ENCODE results near the gene PTPRT. TPM values are rescaled to one million over a fixed set of nuclear protein-coding genes. Genes with fewer than 3 reads are reported as not detected.

PTPRT gene
- total and polyA plus RNA-seq, 10 of the 15 experiments (the other 5 are each of a cell fraction or from before 2014, with no cell fraction given), result not detected

- in situ Hi-C loops (cut with MboI) (no loop called here), intact Hi-C loops (cut with micrococcal nuclease; ENCODE audit: unreplicated experiment) (no loop called here)
- H3K4me1 ChIP-seq (ENCODE audit: control insufficient read depth, insufficient read depth, low read length), result no peaks in the 10 kb centered on the region
- H3K9me3 ChIP-seq (replicated peaks; ENCODE audit: control insufficient read depth, insufficient read depth, low read length), result no peaks in the 10 kb centered on the region
- H3K27ac ChIP-seq (ENCODE audit: control insufficient read depth, insufficient read depth), result no peak overlapping the region
- RAD21 ChIA-PET (ENCODE audit: unreplicated experiment), result no interaction called here
- H3K4me2 ChIP-seq (ENCODE audit: control insufficient read depth, insufficient read depth), result no peak overlapping the region
- no peak for FAIRE-seq
- SMC1A ChIA-PET (ENCODE audit: uncharacterized antibody, unreplicated experiment), result no interaction called here
- CTCF ChIA-PET, result interaction anchor here (0.6 kb wide), 1 partner anchor 614 kb away, joined by 5 read pairs; no protein-coding TSS in a partner anchor
- no peak for ATAC-seq
- no peaks in the 10 kb centered on the region; a peak in 2 of 4 replicates for H3K27me3 ChIP-seq (replicated peaks in 1 of 2; ENCODE audit: control insufficient read depth in 2 of 2, insufficient read depth in 2 of 2, low read length in 1 of 2)
- no peak overlapping the region for H3K9ac ChIP-seq (ENCODE audit: control insufficient read depth, insufficient read depth, low read length)
- TF ChIP-seq ZNF207 (IDR thresholded peaks at IDR 0.05; ENCODE audit: borderline replicate concordance), result no peak
- TF ChIP-seq TBL1XR1 (IDR thresholded peaks at IDR 0.05; ENCODE audit: low read depth, low read length), result no peak
- no peak for TF ChIP-seq BCL11A (IDR thresholded peaks at IDR 0.05; ENCODE audit: low read depth, low read length)
- TF ChIP-seq E4F1 (IDR thresholded peaks at IDR 0.05; ENCODE audit: borderline replicate concordance, partially characterized antibody), result no peak
- no peak for TF ChIP-seq CEBPB (IDR thresholded peaks at IDR 0.05; ENCODE audit: borderline replicate concordance in 1 of 2, low read depth in 2 of 2, low read length in 2 of 2)
- no peak for TF ChIP-seq RAD51 (IDR thresholded peaks at IDR 0.05)
- TF ChIP-seq IRF4 (IDR thresholded peaks at IDR 0.05; ENCODE audit: low read depth, low read length), result no peak
- TF ChIP-seq SRF (IDR thresholded peaks at IDR 0.05; ENCODE audit: low read depth in 2 of 2, low read length in 2 of 2), result no peak
- no peak for TF ChIP-seq ZNF217 (IDR thresholded peaks at IDR 0.05)
- no peak for TF ChIP-seq POU2F2 (IDR thresholded peaks at IDR 0.05; ENCODE audit: borderline replicate concordance, low read depth, low read length)
- no peak for TF ChIP-seq SMC3 (IDR thresholded peaks at IDR 0.05; ENCODE audit: borderline replicate concordance, low read length)
- TF ChIP-seq PML (IDR thresholded peaks at IDR 0.05; ENCODE audit: low read length), result no peak
- H4K20me1 ChIP-seq (ENCODE audit: control insufficient read depth, insufficient read depth), result no peaks in the 10 kb centered on the region
- H3K36me3 ChIP-seq (ENCODE audit: control insufficient read depth in 2 of 2, insufficient read depth in 2 of 2, low read length in 1 of 2), result no peaks in the 10 kb centered on the region
- POLR2A ChIA-PET, result no interaction called here
- no peaks in the 10 kb centered on the region for H3K79me2 ChIP-seq (ENCODE audit: control insufficient read depth, insufficient read depth, low read length)
- H3K4me3 ChIP-seq, result no peak overlapping the region
- BruUV-seq (replicated peaks), result no TSS peak
- WGBS (ENCODE audit: insufficient coverage, insufficient replicate concordance, low lambda C conversion rate, missing lambda C conversion rate), result 40% methylated on average over 7 of the region's 7 CpGs
- DNase-seq (ENCODE audit: low read depth, low spot score), result no peak
- no peak overlapping the region for H2AFZ ChIP-seq (ENCODE audit: control insufficient read depth, low read depth, low read length)
Observed at GRCh38 chr20:42475773-42476172, 713.9 kb downstream of the PTPRT start.
